ENCODE results near the gene ELL.

DNA sequence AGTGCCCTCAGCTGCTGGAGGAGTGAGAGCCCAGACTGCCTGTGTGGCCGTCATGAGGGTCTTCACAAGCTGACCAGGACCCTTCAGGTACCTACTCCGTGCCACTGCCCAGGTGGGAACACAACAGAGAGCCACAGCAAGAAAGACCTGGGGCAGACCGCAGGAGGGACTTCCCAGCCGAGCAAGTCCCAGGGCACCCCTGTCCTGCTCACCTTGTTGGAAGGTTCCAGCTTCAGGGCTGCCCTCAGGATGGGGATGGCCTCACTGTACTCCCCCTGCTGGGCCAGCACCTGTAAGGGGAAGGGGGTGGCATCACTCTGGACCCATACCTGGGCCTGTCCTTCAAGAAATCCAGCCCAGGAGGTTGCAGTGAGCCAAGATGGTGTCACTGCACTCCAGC lies 11.2 kb upstream of the ELL start:
- TF ChIP-seq, protein P1, sequence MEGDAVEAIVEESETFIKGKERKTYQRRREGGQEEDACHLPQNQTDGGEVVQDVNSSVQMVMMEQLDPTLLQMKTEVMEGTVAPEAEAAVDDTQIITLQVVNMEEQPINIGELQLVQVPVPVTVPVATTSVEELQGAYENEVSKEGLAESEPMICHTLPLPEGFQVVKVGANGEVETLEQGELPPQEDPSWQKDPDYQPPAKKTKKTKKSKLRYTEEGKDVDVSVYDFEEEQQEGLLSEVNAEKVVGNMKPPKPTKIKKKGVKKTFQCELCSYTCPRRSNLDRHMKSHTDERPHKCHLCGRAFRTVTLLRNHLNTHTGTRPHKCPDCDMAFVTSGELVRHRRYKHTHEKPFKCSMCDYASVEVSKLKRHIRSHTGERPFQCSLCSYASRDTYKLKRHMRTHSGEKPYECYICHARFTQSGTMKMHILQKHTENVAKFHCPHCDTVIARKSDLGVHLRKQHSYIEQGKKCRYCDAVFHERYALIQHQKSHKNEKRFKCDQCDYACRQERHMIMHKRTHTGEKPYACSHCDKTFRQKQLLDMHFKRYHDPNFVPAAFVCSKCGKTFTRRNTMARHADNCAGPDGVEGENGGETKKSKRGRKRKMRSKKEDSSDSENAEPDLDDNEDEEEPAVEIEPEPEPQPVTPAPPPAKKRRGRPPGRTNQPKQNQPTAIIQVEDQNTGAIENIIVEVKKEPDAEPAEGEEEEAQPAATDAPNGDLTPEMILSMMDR (IDR thresholded peaks at IDR 0.05 in 4 of 5, conservative IDR thresholded peaks at IDR 0.05 in 1 of 5) = no peak
- TF ChIP-seq POLR2A (IDR thresholded peaks at IDR 0.05) = no peak
